HepG2 (cell line): Measurements from ENCODE around the gene TFAP2C.

Source experiments
- FOSL2 ChIP-seq: sonication (generic); formaldehyde crosslinking; IDR thresholded peaks from 2 replicates; pipeline ENCODE4 v1.4.0; 2020; ENCODE audit warnings: missing genetic modification reagents
- POLR2AphosphoS2 ChIP-seq: IDR thresholded peaks from 2 replicates; pipeline ENCODE4 v1.6.1; 2011; ENCODE audit warnings: low read depth, low read length, improper control_type of control experiment
- POLR2AphosphoS5 ChIP-seq: IDR thresholded peaks from 2 replicates; pipeline ENCODE4 v1.6.1; 2012; ENCODE audit warnings: low read depth, low read length
- SMAD9 ChIP-seq: sonication (generic); formaldehyde crosslinking; IDR thresholded peaks from 2 replicates; pipeline ENCODE4 v1.5.1; 2020; ENCODE audit warnings: mild to moderate bottlenecking, missing genetic modification reagents
- ZBTB7B ChIP-seq: sonication (generic); formaldehyde crosslinking; IDR thresholded peaks from 2 replicates; pipeline ENCODE4 v1.4.0; 2020; ENCODE audit warnings: missing genetic modification reagents
- ZC3H4 ChIP-seq: sonication (generic); formaldehyde crosslinking; IDR thresholded peaks from 2 replicates; pipeline ENCODE4 v1.4.0; 2020; ENCODE audit warnings: missing genetic modification reagents, borderline replicate concordance
- ZNF383 ChIP-seq: sonication (generic); formaldehyde crosslinking; IDR thresholded peaks from 2 replicates; pipeline ENCODE4 v1.4.0; 2020; ENCODE audit warnings: missing genetic modification reagents, mild to moderate bottlenecking, borderline replicate concordance
- ZNF574 ChIP-seq: sonication (generic); formaldehyde crosslinking; IDR thresholded peaks from 2 replicates; pipeline ENCODE4 v1.4.0; 2020; ENCODE audit warnings: missing genetic modification reagents
- ZNF746 ChIP-seq: sonication (generic); formaldehyde crosslinking; IDR thresholded peaks from 2 replicates; pipeline ENCODE4 v1.8.0; 2022; ENCODE audit warnings: mild to moderate bottlenecking, missing genetic modification reagents

GRCh38 chr20:56683077-56683865 lies 54.2 kb downstream of the TFAP2C start:
- TF ChIP-seq ZNF746 (CRISPR knock-in tag) = no peak
- no peak for TF ChIP-seq ZNF574 (CRISPR knock-in tag)
- TF ChIP-seq ZC3H4 (CRISPR knock-in tag) = no peak
- no peak for TF ChIP-seq POLR2AphosphoS2
- no peak for TF ChIP-seq ZNF383 (CRISPR knock-in tag)
- no peak for TF ChIP-seq SMAD9 (CRISPR knock-in tag)
- no peak for TF ChIP-seq POLR2AphosphoS5
- no peak for TF ChIP-seq FOSL2 (CRISPR knock-in tag)
- no peak for TF ChIP-seq ZBTB7B (CRISPR knock-in tag)
